ENCODE results near the gene SCN3A.

DNA sequence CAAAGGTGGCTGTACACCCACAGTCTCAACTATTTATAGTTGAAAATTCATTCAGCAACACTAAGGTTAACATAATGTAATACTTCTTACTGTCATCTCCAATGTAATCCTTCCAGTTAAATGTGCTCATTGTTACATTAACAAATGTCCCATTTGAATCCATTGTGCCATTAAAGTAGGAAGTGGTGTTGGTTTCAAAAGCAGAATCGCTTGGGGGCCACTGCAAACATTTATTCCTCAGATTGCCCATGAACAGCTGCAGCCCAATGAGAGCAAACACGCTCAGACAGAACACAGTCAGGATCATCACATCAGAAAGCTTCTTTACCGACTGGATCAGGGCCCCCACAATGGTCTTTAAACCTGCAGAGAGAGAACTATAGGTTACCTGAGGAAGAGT, 41.4 kb downstream of the SCN3A start:
- TF ChIP-seq, protein P1, sequence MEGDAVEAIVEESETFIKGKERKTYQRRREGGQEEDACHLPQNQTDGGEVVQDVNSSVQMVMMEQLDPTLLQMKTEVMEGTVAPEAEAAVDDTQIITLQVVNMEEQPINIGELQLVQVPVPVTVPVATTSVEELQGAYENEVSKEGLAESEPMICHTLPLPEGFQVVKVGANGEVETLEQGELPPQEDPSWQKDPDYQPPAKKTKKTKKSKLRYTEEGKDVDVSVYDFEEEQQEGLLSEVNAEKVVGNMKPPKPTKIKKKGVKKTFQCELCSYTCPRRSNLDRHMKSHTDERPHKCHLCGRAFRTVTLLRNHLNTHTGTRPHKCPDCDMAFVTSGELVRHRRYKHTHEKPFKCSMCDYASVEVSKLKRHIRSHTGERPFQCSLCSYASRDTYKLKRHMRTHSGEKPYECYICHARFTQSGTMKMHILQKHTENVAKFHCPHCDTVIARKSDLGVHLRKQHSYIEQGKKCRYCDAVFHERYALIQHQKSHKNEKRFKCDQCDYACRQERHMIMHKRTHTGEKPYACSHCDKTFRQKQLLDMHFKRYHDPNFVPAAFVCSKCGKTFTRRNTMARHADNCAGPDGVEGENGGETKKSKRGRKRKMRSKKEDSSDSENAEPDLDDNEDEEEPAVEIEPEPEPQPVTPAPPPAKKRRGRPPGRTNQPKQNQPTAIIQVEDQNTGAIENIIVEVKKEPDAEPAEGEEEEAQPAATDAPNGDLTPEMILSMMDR (IDR thresholded peaks at IDR 0.05) = no peak
- TF ChIP-seq SIN3A (IDR thresholded peaks at IDR 0.05; ENCODE audit: borderline replicate concordance, insufficient read depth, low read depth, low read length) (no peak), POLR2AphosphoS5 (IDR thresholded peaks at IDR 0.05; ENCODE audit: low read depth, low read length) (no peak)
- TF ChIP-seq, protein P2, sequence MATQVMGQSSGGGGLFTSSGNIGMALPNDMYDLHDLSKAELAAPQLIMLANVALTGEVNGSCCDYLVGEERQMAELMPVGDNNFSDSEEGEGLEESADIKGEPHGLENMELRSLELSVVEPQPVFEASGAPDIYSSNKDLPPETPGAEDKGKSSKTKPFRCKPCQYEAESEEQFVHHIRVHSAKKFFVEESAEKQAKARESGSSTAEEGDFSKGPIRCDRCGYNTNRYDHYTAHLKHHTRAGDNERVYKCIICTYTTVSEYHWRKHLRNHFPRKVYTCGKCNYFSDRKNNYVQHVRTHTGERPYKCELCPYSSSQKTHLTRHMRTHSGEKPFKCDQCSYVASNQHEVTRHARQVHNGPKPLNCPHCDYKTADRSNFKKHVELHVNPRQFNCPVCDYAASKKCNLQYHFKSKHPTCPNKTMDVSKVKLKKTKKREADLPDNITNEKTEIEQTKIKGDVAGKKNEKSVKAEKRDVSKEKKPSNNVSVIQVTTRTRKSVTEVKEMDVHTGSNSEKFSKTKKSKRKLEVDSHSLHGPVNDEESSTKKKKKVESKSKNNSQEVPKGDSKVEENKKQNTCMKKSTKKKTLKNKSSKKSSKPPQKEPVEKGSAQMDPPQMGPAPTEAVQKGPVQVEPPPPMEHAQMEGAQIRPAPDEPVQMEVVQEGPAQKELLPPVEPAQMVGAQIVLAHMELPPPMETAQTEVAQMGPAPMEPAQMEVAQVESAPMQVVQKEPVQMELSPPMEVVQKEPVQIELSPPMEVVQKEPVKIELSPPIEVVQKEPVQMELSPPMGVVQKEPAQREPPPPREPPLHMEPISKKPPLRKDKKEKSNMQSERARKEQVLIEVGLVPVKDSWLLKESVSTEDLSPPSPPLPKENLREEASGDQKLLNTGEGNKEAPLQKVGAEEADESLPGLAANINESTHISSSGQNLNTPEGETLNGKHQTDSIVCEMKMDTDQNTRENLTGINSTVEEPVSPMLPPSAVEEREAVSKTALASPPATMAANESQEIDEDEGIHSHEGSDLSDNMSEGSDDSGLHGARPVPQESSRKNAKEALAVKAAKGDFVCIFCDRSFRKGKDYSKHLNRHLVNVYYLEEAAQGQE (IDR thresholded peaks at IDR 0.05; ENCODE audit: insufficient read depth in 1 of 2, low read depth in 2 of 2, low read length in 1 of 2) = no peak
